HG02571 (cell line): ENCODE results near the gene MAGI2.

Experiments used
- ATAC-seq: cut with Tn5 transposase; IDR thresholded peaks from one replicate; pipeline ENCODE4 v1.9.1; 2021; ENCODE audit warnings: mild to moderate bottlenecking, moderate library complexity; ENCODE audit not compliant: unreplicated experiment

The MAGI2 gene

DNA sequence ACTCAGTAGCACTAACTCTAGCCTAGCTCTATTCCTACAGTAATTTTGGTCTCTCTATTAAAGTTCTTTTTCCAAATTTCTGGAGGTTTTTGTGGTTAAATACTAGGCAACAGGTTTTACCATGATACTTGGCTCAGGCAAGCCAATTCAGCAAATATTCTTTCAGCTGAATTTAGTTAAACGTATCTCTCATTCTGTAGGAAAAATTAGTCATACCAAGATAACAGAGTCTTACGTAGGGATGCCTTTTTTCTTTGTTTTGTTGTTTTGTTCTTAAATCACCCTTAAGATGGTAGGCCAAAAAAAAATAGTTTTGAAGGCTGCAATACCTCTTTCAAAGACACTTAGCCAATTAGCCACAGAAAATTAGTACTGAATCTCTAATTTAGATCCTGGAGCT, 180.5 kb downstream of the MAGI2 start:
- ATAC-seq = no peak

DNA sequence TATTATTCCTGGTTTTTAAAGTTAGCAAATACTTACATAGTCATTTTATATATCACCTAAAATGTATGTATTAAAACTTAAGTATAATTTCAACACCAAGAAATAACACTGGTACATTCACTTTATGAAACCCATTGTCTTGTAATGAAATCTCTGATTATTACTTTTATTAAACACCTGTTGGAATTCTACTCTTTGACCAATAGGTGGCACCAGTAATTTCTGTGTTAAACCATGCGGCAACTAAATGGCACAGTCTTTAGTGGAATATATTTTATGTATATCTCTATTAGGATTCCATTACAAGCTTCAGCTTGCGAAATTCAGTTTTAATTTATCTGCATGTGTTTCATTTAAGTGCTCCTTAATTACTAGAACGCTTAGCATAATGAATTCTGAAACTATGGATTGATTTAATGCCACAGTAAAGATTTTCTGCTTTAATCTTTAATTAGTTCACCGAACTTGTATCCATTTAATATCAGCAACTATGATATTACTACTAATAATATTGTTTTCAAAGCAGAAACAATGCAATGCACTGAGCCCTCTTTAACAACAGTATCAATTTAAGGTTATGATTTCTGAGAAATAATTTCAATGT, 181.3 kb downstream of the MAGI2 start:
- no peak for ATAC-seq

DNA sequence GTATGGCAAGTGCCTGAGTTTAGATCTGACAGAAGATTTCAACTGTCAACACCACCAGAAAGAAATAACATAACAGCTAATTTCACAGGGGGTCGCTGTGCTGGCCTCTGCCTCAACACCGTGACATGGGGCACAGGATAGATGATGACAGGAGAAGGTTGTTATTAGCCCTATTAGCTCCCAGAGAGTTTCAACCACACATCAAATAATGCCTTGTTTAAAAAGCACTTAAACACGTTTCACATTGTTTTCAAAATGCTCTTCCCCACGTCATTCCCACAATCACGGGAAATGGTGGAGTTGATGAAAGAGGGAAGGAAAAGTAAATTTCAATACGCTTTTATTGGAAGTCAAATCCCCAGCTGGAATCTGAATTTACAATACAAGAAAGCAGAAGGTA, 184.7 kb downstream of the MAGI2 start:
- ATAC-seq = no peak

DNA sequence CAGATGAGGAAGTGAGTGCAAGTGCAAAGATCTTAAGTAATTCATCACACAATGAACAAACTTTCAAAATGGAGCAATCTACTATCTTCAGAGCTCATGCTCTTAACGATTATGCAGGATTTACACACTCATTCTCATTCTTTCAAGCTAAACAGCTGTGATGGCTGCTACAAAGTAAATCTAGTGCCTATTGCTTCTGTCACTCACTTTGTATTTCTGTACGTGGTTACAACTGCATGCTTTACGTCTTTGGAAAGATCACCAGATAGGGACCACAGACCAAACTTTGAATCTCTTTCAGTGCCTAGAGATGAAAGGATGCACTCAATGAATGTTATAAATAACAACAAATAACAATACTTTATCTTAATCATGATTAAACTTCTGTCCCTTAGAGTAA, 194.6 kb downstream of the MAGI2 start:
- no peak for ATAC-seq

DNA sequence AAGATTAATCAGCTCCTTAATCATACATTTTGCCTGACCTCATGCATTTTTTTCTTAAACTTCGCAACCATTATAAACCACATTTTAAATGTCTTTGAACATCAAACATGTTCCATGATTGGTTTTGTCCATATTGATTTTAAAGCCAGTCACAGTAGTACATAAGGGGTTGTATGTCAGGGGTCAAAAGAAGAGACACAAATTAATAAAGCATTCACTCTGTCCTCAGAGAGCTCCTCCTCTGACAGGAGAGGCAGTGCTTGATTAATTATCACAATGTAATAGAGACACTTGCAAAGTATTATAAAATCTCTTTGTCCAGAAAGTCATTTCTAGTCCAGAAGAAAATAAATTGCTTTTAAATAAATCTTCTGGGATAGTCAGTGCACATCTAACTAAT, 195.5 kb downstream of the MAGI2 start:
- ATAC-seq = no peak

DNA sequence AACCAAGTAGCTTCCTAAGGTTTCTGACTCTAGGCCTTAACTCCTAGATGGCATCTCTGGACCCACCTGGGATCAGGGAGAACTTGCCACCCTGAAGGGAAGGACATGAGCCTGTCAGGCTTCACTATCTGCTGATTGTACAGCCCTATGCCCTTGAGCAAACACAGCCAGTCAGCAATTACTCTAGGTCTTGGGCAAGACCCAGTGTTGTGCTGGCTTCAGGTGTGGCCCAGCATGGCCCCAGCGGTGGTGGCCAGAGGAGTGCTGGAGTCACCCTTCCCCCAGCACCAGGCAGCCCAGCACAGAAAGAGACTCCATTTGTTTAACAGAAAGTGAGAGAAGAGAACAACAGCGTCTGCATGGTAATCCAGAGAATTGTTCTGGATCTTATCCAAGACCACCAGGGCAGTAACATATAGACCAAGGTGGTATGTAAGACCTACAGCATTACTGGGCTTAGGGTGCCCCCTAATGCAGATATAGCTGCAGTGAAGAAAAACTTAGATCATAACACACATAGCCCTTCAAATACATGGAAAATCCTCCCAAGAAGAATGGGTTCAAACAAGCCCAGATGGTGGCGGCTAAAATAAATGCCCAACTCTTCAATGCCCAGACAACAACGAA, 207.7 kb downstream of the MAGI2 start:
- ATAC-seq = no peak

DNA sequence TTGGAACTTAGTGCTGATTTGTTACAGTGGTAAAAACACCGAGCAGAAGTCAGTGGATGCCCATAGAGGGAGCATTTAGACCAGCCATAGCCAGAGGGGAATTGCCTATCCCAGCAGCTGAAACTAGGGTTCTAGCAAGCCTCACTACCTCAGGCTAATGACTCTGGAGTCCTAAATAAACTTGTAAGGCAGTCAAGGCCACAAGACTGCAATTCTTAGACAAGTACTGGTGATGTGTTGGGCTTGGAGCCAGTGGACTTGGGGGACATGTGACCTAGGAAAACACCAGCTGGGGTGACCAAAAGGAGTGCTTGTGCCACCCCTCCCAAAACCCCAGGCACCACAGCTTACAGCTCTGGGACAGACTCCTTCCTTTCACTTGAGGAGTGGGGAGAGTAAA, 209.0 kb downstream of the MAGI2 start:
- no peak for ATAC-seq

DNA sequence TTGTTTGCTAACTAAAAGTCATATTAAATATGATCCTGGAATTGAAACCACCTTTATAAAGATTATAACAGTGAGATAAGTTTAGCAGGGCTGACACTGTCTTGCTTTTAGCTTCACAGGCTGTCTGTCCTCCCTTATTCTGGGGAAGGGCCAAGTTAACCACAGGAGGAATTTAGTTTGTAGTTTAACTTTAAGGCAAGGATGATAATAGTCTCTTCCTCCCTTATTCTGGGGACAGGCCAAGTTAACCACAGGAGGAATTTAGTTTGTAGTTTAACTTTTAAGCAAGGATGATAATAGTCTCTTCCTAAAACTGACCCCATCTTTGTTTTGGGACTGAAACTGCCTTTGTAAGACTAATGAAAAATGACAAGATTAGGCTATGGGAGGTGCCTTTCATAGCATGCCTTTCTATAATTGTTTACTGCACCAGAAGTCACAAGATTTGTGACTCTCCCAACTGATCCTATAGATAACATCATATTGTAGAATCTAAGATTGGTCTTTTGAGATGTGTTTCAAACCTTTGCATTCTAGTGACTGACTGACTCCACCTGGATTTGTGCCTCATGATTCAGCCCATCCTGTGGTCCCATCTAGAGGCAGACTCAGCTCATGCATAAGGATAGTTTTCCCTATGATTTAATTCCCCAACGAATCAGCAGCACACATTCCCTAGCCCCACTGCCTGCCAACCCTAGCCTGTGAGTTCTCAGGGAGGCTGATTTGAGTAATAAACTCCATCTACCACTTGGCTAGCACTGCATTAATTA, 212.0 kb downstream of the MAGI2 start:
- no peak for ATAC-seq

DNA sequence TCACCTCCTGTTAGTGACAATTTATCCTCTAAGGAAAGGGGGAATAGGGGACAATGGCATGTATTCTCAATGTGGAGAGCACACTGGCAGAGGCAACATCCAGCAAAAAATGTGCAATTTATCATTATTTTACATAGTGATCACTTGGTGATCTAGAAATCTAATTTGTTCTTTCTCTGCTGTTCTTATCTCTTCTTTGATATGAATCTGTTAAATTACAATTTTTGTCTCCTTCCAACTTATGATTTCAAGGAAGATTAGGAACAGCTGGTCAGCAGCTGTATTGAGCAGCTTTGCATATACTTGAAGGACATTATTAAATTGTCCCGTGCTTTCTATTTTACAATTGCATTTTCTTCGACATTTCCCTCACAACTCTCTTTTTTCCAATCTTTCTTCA, 213.1 kb downstream of the MAGI2 start:
- no peak for ATAC-seq

DNA sequence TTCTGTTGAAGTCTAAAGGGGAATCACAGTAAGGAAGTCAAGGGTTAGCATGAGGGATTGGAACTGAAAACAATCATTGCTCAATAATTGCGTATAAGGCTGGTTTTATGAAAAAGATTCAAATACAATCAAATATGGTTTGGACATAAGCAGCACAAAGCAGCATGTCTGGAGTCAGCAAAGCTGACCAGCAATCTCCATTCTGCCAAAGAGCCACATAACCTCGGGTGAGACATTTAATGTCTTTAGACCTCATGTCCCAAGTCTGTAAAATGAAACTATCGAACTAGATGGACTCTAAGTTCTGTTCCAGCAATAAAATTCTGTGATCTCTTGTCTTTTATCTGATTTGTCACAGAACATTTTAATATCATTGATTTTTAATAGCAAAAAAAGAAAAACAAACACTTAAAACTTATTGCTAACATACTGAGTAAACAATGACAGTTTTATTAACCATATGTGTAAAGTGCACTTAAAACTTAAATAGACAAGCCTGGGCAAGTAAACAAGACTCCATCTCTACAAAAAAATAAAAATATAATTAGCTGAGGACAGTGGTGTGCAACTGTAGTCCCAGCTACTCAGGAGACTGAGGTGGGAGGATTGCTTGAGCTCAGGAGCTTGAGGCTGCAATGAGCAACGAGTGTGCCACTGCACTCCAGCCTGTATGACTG, 217.0 kb downstream of the MAGI2 start:
- ATAC-seq = no peak

DNA sequence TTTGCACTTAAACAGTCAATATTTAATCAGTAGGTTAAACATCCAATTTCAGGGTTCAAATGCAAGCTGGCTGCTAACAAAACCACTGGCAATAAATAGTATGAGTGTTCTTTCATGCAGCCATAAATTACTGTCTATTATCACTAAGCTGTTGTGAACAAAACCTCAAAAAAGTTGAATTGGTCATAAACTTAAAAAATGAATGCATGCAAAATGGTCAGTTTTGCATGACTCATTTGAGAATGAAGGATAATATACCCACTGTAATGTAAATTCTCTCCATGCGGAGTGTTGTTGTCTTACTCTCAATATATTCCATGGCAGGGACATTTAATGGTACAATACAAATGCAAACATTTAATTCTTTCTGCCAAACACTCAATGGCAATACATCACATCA, 226.4 kb downstream of the MAGI2 start:
- ATAC-seq = no peak

DNA sequence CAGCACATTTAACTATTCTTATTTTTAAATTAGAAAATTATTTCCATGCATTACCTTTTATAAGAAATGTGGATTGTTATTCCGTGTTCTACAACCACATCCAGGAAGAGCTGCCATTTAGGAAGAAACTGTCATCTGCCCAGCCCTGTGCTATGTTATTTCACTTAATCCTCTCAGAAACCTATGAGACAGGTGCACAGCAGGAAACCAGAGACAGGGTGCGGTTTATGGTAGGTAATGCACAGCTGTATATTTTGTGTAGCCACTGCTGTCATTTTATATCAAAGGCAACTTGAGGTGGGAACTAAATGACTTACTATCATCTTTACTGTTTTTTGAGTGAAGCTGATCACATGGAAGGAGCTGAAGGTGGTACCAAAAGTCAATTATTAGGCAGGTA, 232.3 kb downstream of the MAGI2 start:
- ATAC-seq = no peak

DNA sequence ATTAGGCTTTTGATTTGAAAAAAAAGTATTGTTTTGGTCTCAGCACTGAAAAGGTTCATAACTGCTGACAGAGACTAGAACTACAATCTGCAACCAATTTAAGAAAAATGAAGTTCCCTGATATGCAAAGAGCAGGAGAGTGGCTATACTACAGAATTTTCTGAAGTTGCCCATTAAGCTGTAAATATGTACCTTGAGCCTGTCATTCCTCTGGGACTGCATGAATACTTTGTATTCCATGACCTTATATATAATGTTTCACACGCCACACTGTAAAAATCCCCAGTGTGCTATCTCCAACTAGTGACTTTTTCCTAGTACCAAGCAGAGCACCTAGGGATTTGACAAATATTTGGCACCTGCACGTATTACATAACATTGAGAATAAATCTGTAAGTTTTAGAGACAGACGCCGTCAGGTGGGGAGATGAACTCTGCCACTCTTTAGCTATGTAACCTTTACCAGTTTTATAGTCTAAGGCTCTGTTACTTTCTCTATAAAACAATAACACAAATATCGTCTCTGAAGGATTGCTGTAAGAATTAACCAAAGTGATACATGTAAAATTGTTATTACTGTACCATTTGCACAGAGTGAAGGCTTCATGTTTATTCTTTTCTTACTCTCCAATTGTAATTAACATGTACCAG, 235.4 kb downstream of the MAGI2 start:
- no peak for ATAC-seq

DNA sequence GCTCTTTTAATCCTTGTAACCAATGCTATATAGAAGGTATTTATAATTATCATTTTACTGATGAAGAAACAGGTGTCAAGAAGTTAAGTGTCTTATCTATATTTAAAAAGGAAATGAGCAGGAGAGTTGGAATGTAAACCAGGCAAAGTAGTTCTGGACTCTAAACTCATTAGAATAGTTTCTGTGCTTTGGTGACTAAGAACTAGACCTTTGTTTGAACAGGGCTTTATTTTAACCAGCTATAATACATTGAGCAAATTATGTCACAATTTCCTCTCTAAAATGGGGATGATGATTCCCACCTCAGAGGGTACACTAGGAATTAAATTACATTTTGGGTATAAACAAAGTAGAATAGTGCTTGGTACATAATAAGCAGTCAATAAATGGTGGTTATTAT, 236.0 kb downstream of the MAGI2 start:
- no peak for ATAC-seq

DNA sequence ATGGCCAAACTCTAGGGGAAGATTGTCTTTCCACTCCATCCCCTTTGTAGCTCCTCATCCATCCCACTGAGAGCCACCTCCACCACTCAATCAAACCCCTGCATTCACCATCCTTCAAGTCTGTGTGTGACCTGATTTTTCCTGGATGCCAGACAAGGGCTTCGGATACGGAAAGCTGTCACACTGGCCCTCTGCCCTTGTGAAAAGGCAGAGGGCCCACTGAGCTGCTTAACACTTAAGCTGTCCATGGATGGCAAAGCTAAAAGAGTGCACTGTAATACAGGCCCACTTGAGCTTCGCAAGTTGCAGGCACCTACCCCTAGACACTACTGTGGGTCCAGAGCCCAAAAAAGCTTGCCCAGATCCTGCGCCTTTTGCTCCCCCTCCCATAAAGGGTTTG, 237.2 kb downstream of the MAGI2 start:
- ATAC-seq = no peak

DNA sequence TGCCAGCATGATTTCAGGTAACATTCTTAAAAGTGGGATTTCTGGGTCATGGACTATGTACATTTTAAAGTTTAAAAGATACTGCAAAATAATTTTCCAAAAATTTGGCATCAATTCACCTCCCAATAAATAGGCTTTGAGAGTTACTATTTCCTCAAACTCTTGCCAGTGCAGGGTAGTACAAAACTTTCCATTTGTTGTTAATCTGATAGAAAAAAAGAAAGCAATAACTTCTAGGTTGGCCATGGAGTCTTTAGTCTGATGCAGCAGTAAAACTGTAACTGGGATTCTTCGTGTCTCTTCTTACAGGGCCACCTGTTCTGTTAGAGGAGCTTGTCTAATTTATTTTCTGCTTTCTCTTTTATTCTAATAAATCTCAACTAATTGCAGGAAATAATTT, 241.1 kb downstream of the MAGI2 start:
- no peak for ATAC-seq

DNA sequence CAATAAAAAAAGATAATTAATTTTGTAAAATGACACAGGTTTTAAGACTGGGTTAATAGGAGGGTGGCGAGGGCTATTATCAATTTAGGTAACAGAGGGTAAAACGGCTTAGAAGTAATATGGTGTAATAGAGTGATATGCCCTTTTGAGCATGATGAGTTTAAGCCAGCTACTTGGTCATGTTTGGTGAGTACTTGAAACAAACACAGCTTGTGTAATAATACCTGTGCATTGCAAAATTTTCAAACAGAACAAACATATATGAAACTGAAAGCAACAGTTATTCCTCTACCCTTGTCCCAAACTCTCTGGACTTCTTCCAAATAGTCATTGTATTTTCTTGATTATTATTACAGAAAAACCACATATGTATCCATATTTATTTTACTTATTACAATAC, 241.7 kb downstream of the MAGI2 start:
- no peak for ATAC-seq

DNA sequence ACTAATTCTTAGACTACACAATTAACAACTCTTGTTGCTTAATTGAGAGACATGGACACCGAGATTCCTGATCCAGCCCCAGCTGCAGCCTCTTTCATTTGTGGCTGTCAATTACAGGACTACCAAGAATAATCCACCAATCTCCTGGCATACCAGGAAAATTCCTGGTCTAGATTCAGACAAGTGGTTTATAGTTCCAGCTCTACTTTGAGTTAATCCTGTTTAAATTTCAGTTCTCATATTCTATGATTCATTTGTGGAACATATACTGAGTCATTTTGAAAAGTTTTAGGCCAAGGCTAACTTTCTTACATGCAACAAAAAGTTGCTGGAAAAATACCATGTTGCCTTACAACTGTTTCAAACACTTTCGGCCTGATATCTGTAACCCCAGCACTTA, 253.5 kb downstream of the MAGI2 start:
- no peak for ATAC-seq

DNA sequence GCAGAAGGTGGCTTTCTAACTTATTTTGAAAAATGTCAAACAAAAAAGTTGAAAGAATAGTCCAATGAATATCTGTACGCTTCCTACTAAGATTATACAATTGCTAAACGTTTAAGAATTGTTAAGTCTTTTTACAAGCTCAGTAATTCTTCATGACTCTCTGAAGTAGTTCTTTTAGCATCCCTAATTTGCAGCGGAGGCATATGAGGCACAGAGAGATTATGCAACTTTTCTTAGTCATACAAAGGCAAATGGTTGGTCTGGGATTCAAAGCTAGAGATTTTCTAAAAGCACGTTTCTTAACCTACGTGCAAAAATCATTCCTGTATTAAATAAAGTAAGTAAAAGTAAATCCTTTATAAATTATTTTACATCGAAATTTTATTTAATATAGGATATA, 254.2 kb downstream of the MAGI2 start:
- ATAC-seq = no peak

DNA sequence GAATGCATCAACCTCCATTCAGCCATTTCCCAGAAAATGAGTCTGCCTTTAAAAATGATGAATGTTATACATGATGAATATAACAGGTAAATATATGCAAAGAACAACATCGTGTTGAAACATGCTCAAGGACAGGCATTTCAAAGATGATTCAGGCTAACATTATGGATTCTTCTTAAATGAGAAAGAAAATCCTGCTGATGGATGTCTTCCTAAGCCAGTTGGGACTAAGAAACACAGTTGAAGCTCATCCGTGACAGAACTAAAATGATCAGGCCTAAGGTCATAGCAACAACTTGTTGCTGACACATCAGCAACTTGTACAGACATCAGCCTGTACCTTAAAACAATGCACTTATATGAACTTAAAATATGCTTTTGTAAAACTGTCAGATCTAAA, 267.9 kb downstream of the MAGI2 start:
- no peak for ATAC-seq

DNA sequence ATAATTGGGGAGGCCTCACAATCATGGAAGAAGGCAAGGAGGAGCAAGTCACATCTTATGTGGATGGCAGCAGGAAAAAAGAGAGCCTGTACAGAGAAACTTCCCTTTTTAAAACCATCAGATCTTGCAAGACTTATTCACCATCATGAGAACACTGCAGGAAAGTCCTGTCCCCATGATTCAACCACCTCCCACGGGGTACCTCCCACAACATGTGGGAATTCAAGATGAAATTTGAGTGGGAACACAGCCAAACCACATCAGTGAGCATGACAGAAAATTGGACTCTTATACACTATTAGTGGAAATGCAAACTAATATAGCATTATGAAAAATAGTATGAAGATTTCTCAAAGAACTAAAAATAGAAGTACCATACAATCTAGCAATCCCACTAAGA, 271.2 kb downstream of the MAGI2 start:
- no peak for ATAC-seq
